Stimulated activated CD4-positive, alpha-beta T cell treated with anti-CD3 and anti-CD28 coated beads, Interleukin-4, amount 100 ng/mL, for 48 hours (primary cell): ENCODE measurements around the gene EXOG.
A peak's percentile ranks its signal among the peaks of the same experiment; 100 is the strongest.

Experiments
- DNase-seq, 2 donors: peaks; one replicate each; pipeline ENCODE4 v3.0.0-alpha.2; 2020; ENCODE audit warnings: low read depth in 2 of 2

EXOG gene

DNA sequence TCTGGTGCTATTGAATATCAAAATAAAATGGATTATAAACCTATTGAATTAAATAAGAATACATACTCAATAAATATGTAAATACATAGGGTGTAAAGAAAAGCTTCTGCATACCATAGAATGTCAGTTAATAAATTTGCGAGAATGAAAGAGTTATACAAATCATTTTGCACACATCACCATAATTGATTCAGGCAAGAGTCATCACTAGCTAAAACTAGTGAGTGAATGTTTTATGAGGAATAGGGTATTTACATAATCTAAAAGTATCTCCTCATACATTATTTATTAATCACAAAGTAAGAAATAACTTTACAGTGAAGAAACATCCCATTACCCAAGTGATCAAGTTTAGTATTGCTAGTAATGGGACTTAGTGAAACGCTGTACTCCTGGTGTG lies 13.6 kb downstream of the EXOG start:
- no peak for DNase-seq

DNA sequence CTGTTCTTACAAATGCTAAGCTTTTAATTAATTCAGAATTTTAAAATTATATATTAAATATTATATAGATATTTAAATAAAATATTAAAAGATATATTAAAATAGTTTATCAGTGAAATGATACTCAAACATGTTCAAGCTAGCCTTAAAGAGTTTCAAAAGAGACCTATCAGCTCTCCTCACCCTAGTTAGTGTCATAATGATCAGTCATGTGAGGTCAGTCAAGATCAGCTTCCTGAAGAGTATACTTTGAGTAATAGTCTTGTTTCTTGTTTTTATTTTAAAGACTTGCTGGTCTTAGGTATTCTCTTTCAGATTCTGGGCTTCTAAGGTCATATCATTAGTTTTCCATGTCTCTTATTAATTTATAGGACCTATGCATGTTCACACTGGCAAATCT lies 14.5 kb downstream of the EXOG start:
- no peak for DNase-seq

- DNase-seq, result no peak
Measured at GRCh38 chr3:38511546-38511945, 15.4 kb downstream of the EXOG start.

- DNase-seq, result no peak
Measured at GRCh38 chr3:38515367-38515766, 19.2 kb downstream of the EXOG start.

DNA sequence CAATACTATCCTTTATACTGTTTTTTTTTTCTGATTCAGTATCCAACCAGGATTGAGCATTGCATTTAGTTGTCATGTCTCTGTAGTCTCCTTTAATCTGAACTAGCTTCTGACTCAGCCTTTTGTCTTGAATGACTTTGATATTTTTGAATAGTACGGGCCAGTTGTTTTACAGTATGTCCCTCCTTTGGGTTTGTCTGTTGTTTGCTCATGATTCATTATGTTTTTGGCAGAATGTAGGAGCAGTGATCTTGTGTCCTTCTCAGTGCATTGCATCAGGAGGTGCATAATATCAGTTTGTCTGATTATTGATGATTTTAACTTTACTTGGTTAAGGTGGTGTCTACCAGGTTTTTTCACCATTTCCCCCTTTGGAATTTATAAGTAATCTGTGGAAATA lies 20.5 kb downstream of the EXOG start:
- DNase-seq, result no peak

GRCh38 chr3:38519000-38519399 lies 22.9 kb downstream of the EXOG start:
- no peak for DNase-seq

DNA sequence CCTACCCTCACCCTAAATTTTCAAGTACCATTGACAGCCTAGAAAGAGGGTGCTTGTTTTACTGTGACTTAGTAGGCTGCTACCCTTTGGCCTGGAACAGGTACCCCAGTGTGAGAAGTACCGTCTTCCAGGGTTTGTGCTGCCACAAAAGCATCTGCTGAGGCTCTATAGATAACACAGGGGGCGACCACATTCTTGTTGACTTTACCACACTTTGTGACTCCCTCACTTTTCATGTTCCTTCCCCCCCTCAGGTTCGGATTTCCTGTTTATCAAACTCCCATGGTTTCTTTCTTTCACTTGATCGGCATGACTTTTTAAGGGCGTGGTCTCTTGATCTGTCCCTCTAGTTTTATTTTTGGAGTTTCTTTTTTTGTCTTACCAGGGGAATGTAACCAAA lies 23.5 kb downstream of the EXOG start:
- DNase-seq, result no peak

DNA sequence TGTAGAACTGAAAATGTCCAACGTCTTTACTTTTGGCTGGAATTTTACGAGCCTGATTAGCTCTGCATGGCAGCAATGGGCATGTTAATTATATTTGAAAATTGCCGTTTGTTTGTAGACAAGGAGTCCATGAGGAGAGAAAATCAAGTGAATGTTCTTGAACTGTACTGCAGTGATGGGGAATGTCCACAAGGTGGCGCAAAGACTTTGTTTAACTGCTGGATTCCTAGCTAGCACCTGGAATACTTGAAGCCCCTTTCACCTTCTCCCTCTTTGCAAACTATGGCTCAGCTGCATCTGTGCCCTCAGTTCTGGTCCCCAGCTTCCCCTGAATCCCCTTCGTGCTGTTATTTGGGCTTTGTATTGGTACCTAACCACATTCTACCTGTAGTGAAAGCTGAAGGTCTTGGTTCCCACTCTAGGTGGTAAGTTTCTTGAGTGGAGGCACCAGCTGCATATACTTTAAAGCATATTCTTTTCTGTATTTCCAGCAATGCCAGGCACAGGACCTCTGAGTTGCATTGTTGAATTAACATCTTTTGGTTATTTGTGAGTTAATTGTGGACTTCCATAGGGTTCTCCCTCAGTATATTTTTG lies 25.3 kb downstream of the EXOG start:
- DNase-seq, result peak; percentile 39 to 56

GRCh38 chr3:38522002-38522401 lies 25.9 kb downstream of the EXOG start:
- no peak for DNase-seq

DNA sequence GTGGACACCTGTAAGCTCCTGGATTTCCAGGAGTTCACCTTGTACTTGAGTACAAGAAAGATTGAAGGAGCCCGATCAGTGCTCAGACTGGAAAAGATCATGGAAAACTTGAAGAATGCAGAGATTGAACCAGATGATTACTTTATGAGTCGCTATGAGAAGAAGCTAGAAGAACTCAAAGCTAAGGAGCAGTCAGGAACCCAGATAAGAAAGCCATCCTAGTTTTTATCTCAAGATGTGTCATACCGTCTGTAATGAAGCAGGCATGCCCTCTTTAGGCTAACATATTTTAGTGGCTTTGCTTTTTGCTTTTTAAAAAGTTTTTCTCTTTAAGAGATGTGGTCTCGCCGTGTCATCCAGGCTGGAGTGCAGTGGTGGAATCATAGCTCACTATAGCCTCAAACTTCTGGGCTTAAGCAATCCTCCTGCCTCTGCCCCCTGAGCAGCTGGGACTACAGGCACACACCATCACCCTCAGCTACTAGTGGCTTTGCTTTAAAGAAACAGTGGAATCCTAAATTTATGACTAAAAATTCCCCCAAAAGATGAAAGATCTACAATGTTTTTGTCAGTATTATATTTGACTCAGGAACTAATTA lies 28.1 kb downstream of the EXOG start:
- DNase-seq, result no peak

DNA sequence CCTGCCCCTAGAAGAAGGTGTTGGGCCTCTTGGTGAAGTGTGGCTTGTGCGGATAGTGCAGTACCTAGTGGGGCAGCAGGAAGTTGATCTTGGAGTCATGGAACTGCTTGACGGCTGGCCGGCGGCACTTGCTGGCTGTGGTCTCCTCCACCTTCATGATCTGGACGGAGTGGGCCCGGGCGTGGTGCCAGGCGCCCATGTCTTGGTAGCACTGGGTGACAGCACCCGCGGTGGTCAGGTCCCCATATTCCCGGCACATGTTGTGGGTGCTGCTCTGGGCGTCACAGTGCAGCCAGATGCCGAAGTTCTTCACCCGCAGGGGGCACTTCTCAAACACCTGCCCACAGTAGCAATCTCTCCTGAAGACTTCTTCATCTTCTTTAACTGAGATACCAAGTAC lies 30.7 kb downstream of the EXOG start:
- no peak for DNase-seq

GRCh38 chr3:38528457-38528856 lies 32.3 kb downstream of the EXOG start:
- DNase-seq, result no peak

DNA sequence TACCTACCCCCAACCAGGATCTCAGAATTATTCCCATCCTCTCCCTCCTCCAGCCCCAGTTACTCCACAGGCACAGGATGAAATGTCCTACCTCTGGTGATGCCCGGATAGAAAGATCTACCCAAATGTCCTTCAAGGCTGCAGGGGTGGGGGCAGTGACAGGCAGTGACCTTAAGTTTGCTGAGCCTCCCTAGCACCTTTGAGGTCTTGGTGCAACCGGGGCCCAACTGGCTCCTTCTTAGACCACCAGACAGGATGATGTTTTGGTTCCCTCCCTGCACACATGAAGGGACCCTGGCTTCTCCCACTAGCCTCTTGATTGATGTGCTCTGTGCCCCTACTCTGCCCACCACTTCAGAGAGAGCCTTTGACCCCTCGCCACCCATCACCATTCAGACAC lies 36.4 kb downstream of the EXOG start:
- DNase-seq, result no peak

DNA sequence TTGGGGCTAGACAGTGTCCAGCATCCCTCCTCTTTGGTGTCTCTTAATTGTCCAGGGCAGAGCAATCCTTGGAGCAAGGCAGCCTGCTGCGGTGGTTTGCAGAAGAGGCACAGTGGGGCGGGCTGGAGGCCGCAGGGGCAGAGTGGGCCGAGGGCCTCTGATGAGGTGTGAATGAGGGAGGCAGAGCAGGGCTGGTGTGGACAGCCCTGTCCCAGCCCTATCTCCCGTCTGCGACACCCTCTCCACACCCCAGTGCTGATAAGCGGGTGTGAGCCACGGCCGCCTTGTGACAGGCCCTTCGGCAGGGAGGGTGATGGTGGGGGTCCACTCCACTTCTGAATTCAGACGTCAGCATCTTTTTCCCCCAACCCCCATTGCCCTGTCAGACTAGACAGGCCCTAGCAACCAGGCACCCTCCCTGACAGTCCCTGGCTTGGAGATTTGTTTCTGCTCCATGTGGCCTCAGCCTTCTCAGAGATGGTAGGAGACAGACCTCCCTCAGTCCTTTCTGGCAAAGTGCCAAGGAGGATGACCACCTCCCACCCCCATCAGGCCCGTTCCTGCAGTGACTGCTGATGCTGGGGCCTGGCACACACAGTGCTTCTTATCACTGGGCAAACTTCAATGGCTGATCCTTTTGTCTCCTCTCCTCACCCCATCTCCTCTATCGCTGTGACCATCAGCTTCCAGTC lies 37.3 kb downstream of the EXOG start:
- no peak for DNase-seq

- DNase-seq, result no peak
Measured at GRCh38 chr3:38534180-38534579, 38.0 kb downstream of the EXOG start.

GRCh38 chr3:38534604-38535003 lies 38.5 kb downstream of the EXOG start:
- DNase-seq, result no peak

- DNase-seq, result no peak
Measured at GRCh38 chr3:38536671-38537070, 40.5 kb downstream of the EXOG start.

- no peak for DNase-seq
Measured at GRCh38 chr3:38538773-38539353, 42.7 kb downstream of the EXOG start.

- DNase-seq, result no peak
Measured at GRCh38 chr3:38541806-38542205, 45.7 kb downstream of the EXOG start.

GRCh38 chr3:38542401-38543298 lies 46.5 kb downstream of the EXOG start:
- no peak for DNase-seq

DNA sequence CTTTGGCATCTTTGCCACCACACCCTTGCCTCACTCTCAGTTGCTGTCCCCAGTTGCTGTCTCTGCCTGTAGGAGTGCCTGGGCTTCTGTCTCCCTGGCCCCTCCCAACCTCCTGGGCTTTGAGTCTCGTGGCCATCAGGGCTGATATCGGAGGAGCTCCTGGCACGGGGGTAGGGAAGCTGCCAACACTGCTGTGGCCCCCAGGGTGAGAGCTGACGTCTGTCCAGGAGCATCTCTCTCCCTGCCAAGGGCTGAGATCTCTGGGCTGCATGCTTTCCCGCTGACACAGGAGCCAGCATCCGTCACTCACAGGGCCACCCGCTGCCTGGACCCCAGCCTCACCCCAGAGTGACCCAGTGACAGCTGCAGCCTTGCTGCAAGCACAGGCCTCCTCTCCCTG lies 47.4 kb downstream of the EXOG start:
- DNase-seq, result no peak

- DNase-seq, result no peak
Measured at GRCh38 chr3:38544926-38545325, 48.8 kb downstream of the EXOG start.
